ENCODE data around the gene DAPK1.

Gene DAPK1

DNA sequence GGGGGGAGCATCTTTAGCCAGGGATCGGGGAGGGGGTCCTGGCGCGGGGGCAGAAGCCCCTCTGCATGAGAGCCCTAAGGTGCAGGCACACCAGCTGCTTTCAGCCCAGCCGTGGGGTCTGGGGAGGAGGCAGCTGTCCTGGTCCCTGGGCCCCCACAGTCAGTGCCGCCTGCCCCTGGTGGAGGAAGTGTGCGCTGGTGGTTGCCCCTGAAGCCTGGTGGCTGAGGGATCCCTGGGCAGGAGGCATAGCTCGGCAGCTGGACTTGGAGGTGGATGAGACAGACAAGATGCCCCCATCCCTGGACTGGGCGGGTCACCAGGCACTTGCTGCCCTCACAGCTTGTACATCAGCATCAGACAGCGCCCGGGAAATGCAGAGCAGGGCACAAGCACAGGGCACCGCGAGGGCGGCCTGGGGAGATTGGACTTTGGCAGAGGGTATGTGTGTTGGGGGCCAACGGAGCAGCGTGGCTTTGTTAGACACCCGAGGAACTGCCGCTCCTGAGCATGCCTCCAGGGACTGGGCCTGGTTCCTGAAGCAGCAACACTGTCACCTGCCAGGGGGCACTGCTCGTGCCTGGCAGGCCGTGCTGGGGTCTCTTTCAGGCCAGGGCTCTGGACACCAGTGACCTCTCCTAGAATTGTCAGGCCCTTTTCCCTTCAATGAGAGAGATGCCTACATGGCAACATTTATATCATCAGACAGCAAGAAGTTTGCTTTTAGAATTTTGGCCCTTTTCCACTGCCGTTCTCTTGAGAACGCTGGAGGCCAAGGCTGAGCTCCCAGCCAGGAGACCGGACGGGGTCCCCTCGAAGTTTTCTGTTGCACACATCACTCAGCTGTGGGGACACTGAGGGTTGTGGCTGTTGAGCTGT lies 186.3 kb downstream of the DAPK1 start:
- ChIA-PET POLR2A (interaction anchor here (1.4 kb wide), 1 partner anchor 42 kb away, joined by 4 read pairs; the partner anchor contains the start of gene CTSL), CTCF (interaction anchor here (0.5 to 2.5 kb wide), 22 partner anchors 11 to 1316 kb away, joined by 3 to 12 read pairs (median 4); partner anchors contain the start of gene CTSL)

DNA sequence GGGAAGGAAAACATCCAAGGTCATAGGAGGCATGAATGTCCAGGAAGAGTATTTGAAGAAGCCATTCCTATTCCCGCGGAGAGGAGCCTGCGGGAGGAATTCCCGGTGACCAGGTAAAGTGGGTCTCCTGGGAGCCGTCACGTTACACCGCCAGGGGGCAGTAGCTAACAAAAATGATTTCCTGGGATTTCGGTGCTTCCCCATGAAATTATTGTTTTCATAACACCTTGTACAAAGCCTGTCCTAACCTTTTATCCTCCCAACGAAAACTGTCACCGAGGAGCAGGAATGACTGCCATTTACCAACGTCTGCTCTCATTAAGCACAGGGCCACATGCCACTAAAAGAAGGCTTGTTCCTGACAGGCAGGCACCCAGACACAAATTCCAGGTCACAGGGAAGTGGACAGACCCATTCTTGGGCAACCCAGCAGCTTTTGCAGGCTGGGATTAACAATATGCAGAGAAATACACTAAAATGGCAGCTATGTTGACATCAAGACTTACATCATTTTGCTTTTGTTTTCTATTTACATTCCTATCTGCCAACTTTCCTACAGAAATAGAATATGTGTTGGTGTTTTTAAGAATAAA lies 187.1 kb downstream of the DAPK1 start:
- Histone ChIP-seq H3K27ac (ENCODE audit: extremely low read depth, low read depth, low read length) (no peak overlapping the region), H3K4me1 (ENCODE audit: control insufficient read depth, insufficient read depth, low read length) (no peaks in the 10 kb centered on the region), H3K36me3 (ENCODE audit: control insufficient read depth in 2 of 2, insufficient read depth in 1 of 2, low read length in 2 of 2) (peaks cover 0 to 35% of the 10 kb centered on the region in 2 experiments; a peak in 1 of 3 replicates), H3K4me3 (ENCODE audit: low read depth, low read length) (no peak overlapping the region), H3K9me3 (ENCODE audit: control insufficient read depth, insufficient read depth, low read depth, low read length) (no peaks in the 10 kb centered on the region)
- POLR2A ChIA-PET, result interaction anchor here (1.4 kb wide), 1 partner anchor 41 kb away, joined by 4 read pairs; the partner anchor contains the start of gene CTSL
- CTCF ChIA-PET, result interaction anchor here (0.6 to 2.5 kb wide), 24 partner anchors 12 to 1316 kb away, joined by 3 to 12 read pairs (median 4); partner anchors contain the start of gene CTSL
- TF ChIP-seq IKZF3 (tag by site-specific recombination; IDR thresholded peaks at IDR 0.05) (peak; percentile 26; the same call in 1 of the 2 replicates), ZFP41 (tag by site-specific recombination; IDR thresholded peaks at IDR 0.05; ENCODE audit: borderline replicate concordance) (no peak), ZNF146 (tag by site-specific recombination; IDR thresholded peaks at IDR 0.05) (no peak), ZNF654 (tag by site-specific recombination; IDR thresholded peaks at IDR 0.05; ENCODE audit: low read depth) (peak; percentile 29; the same call in 1 of the 2 replicates)
- TF ChIP-seq, protein P1, sequence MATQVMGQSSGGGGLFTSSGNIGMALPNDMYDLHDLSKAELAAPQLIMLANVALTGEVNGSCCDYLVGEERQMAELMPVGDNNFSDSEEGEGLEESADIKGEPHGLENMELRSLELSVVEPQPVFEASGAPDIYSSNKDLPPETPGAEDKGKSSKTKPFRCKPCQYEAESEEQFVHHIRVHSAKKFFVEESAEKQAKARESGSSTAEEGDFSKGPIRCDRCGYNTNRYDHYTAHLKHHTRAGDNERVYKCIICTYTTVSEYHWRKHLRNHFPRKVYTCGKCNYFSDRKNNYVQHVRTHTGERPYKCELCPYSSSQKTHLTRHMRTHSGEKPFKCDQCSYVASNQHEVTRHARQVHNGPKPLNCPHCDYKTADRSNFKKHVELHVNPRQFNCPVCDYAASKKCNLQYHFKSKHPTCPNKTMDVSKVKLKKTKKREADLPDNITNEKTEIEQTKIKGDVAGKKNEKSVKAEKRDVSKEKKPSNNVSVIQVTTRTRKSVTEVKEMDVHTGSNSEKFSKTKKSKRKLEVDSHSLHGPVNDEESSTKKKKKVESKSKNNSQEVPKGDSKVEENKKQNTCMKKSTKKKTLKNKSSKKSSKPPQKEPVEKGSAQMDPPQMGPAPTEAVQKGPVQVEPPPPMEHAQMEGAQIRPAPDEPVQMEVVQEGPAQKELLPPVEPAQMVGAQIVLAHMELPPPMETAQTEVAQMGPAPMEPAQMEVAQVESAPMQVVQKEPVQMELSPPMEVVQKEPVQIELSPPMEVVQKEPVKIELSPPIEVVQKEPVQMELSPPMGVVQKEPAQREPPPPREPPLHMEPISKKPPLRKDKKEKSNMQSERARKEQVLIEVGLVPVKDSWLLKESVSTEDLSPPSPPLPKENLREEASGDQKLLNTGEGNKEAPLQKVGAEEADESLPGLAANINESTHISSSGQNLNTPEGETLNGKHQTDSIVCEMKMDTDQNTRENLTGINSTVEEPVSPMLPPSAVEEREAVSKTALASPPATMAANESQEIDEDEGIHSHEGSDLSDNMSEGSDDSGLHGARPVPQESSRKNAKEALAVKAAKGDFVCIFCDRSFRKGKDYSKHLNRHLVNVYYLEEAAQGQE (tag by site-specific recombination; IDR thresholded peaks at IDR 0.05), result no peak
- TF ChIP-seq, protein P2, sequence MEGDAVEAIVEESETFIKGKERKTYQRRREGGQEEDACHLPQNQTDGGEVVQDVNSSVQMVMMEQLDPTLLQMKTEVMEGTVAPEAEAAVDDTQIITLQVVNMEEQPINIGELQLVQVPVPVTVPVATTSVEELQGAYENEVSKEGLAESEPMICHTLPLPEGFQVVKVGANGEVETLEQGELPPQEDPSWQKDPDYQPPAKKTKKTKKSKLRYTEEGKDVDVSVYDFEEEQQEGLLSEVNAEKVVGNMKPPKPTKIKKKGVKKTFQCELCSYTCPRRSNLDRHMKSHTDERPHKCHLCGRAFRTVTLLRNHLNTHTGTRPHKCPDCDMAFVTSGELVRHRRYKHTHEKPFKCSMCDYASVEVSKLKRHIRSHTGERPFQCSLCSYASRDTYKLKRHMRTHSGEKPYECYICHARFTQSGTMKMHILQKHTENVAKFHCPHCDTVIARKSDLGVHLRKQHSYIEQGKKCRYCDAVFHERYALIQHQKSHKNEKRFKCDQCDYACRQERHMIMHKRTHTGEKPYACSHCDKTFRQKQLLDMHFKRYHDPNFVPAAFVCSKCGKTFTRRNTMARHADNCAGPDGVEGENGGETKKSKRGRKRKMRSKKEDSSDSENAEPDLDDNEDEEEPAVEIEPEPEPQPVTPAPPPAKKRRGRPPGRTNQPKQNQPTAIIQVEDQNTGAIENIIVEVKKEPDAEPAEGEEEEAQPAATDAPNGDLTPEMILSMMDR (tag by site-specific recombination; IDR thresholded peaks at IDR 0.05), result 0 out of 2 replicates have a peak, but pooled peaks have one; percentile 24
- TF ChIP-seq, protein P3, sequence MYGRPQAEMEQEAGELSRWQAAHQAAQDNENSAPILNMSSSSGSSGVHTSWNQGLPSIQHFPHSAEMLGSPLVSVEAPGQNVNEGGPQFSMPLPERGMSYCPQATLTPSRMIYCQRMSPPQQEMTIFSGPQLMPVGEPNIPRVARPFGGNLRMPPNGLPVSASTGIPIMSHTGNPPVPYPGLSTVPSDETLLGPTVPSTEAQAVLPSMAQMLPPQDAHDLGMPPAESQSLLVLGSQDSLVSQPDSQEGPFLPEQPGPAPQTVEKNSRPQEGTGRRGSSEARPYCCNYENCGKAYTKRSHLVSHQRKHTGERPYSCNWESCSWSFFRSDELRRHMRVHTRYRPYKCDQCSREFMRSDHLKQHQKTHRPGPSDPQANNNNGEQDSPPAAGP (tag by site-specific recombination; IDR thresholded peaks at IDR 0.05), result no peak

More for the DNA sequence above, 186.3 kb downstream of the DAPK1 start:
- peaks cover 0 to 35% of the 10 kb centered on the region in 2 experiments; a peak in 1 of 3 replicates for H3K36me3 ChIP-seq (ENCODE audit: control insufficient read depth in 2 of 2, insufficient read depth in 1 of 2, low read length in 2 of 2)
- H3K4me3 ChIP-seq (ENCODE audit: low read depth, low read length), result no peak overlapping the region
- H3K4me1 ChIP-seq (ENCODE audit: control insufficient read depth, insufficient read depth, low read length), result no peaks in the 10 kb centered on the region
- no peak overlapping the region for H3K27ac ChIP-seq (ENCODE audit: extremely low read depth, low read depth, low read length)
- H3K9me3 ChIP-seq (ENCODE audit: control insufficient read depth, insufficient read depth, low read depth, low read length), result no peaks in the 10 kb centered on the region
- TF ChIP-seq, protein P4, sequence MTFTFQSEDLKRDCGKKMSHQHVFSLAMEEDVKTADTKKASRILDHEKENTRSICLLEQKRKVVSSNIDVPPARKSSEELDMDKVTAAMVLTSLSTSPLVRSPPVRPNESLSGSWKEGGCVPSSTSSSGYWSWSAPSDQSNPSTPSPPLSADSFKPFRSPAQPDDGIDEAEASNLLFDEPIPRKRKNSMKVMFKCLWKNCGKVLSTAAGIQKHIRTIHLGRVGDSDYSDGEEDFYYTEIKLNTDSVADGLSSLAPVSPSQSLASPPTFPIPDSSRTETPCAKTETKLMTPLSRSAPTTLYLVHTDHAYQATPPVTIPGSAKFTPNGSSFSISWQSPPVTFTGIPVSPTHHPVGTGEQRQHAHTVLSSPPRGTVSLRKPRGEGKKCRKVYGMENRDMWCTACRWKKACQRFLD (tag by site-specific recombination; IDR thresholded peaks at IDR 0.05), result no peak
- TF ChIP-seq, protein P5, sequence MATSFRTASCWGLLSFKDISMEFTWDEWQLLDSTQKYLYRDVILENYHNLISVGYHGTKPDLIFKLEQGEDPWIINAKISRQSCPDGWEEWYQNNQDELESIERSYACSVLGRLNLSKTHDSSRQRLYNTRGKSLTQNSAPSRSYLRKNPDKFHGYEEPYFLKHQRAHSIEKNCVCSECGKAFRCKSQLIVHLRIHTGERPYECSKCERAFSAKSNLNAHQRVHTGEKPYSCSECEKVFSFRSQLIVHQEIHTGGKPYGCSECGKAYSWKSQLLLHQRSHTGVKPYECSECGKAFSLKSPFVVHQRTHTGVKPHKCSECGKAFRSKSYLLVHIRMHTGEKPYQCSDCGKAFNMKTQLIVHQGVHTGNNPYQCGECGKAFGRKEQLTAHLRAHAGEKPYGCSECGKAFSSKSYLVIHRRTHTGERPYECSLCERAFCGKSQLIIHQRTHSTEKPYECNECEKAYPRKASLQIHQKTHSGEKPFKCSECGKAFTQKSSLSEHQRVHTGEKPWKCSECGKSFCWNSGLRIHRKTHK (tag by site-specific recombination; IDR thresholded peaks at IDR 0.05), result no peak
- TF ChIP-seq ZNF366 (tag by site-specific recombination; conservative IDR thresholded peaks at IDR 0.05) (no peak), SCRT2 (tag by site-specific recombination; IDR thresholded peaks at IDR 0.05) (no peak), KLF9 (tag by site-specific recombination; IDR thresholded peaks at IDR 0.05; ENCODE audit: low read depth) (no peak), ZNF214 (tag by site-specific recombination; IDR thresholded peaks at IDR 0.05; ENCODE audit: borderline replicate concordance) (no peak), ZNF341 (tag by site-specific recombination; IDR thresholded peaks at IDR 0.05; ENCODE audit: low read depth) (no peak), REPIN1 (tag by site-specific recombination; IDR thresholded peaks at IDR 0.05; ENCODE audit: low read depth) (no peak), KLF8 (tag by site-specific recombination; IDR thresholded peaks at IDR 0.05) (no peak)
- TF ChIP-seq, protein P6, sequence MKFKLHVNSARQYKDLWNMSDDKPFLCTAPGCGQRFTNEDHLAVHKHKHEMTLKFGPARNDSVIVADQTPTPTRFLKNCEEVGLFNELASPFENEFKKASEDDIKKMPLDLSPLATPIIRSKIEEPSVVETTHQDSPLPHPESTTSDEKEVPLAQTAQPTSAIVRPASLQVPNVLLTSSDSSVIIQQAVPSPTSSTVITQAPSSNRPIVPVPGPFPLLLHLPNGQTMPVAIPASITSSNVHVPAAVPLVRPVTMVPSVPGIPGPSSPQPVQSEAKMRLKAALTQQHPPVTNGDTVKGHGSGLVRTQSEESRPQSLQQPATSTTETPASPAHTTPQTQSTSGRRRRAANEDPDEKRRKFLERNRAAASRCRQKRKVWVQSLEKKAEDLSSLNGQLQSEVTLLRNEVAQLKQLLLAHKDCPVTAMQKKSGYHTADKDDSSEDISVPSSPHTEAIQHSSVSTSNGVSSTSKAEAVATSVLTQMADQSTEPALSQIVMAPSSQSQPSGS (tag by site-specific recombination; IDR thresholded peaks at IDR 0.05; ENCODE audit: low read depth), result no peak
- TF ChIP-seq, protein P7, sequence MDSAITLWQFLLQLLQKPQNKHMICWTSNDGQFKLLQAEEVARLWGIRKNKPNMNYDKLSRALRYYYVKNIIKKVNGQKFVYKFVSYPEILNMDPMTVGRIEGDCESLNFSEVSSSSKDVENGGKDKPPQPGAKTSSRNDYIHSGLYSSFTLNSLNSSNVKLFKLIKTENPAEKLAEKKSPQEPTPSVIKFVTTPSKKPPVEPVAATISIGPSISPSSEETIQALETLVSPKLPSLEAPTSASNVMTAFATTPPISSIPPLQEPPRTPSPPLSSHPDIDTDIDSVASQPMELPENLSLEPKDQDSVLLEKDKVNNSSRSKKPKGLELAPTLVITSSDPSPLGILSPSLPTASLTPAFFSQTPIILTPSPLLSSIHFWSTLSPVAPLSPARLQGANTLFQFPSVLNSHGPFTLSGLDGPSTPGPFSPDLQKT (IDR thresholded peaks at IDR 0.05; ENCODE audit: borderline replicate concordance, low read depth, low read length), result no peak
